Heart left ventricle (tissue), 16 donors: ENCODE data around the gene SYTL4. TPM values are rescaled to one million over a fixed set of nuclear protein-coding genes. Genes with fewer than 3 reads are reported as not detected.

Source experiments
- ATAC-seq, 4 donors: fragments of 200-7000 bp; cut with Tn5 transposase; one replicate each; pipeline ENCODE4 v1.9.1; 2020 to 2022; ENCODE audit warnings: moderate library complexity in 4 of 4, mild to moderate bottlenecking in 3 of 4, moderate number of reproducible peaks in 1 of 4
- DNase-seq, 5 donors: peaks; one replicate each; pipeline ENCODE4 v3.0.0-alpha.2; 2020
- H3K27ac ChIP-seq, 12 donors: fragments of 200-600 bp; sonication (generic) in 4 of 12; one replicate each; pipeline versions ENCODE4 v1.5.0 to v1.8.0; 2016 to 2022; ENCODE audit warnings: mild to moderate bottlenecking in 2 of 12
- H3K27me3 ChIP-seq, 9 donors: fragments of 200-600 bp; sonication (generic) in 2 of 9; one replicate each; pipeline versions ENCODE4 v1.5.1 to v1.8.0; 2016 to 2022; ENCODE audit warnings: mild to moderate bottlenecking in 3 of 9
- H3K36me3 ChIP-seq, 9 donors: fragments of 200-600 bp; sonication (generic) in 2 of 9; one replicate each; pipeline versions ENCODE4 v1.5.0 to v1.8.0; 2018 to 2022; ENCODE audit warnings: mild to moderate bottlenecking in 2 of 9
- H3K4me1 ChIP-seq, 12 donors: fragments of 200-600 bp; sonication (generic) in 4 of 12; one replicate each; pipeline versions ENCODE4 v1.5.0 to v1.8.0; 2016 to 2022; ENCODE audit warnings: mild to moderate bottlenecking in 3 of 12
- H3K4me3 ChIP-seq, 12 donors: fragments of 200-600 bp; sonication (generic) in 4 of 12; one replicate each; pipeline versions ENCODE4 v1.5.0 to v1.8.0; 2017 to 2022; ENCODE audit warnings: mild to moderate bottlenecking in 9 of 12, moderate library complexity in 4 of 12
- H3K9me3 ChIP-seq, 12 donors: fragments of 200-600 bp; sonication (generic) in 4 of 12; one replicate each; pipeline versions ENCODE4 v1.5.0 to v1.8.0; 2016 to 2022; ENCODE audit warnings: mild to moderate bottlenecking in 1 of 12
- POLR2A ChIP-seq, 2 donors: fragments of 450-650 bp; IDR thresholded peaks; one replicate each; pipeline ENCODE4 v1.6.1; 2017; ENCODE audit warnings: antibody characterized with exemption in 2 of 2, mild to moderate bottlenecking in 2 of 2, moderate library complexity in 2 of 2
- WGBS, 4 donors: extraction: QIAGEN DNeasy Blood & Tissue Kit in 2 of 4; methylation state at CpG; one replicate each; pipeline versions ENCODE4 v1.1.5 to v1.1.7; 2013 to 2018; 5-methylcytosine and 5-hydroxymethylcytosine counted together
- intact Hi-C, 10 donors: fragments of 100-400 bp; cut with DNase I; formaldehyde crosslinking; loops; one replicate each; pipeline versions ENCODE4 v1.11.1 to v1.14.2; 2022
- polyA plus RNA-seq, 2 donors: library from polyadenylated mRNA; stranded (reverse); fragments of 200-250 nt; gene quantifications; one replicate each; pipeline ENCODE4 v1.2.3, GENCODE V29; 2013
- total RNA-seq, 9 donors: library from RNA; depleted of rRNA in 2 of 9; stranded (reverse); fragments of >200 nt in 2 of 9; fragmentation: NEBNext Ultra II Directional in 3 of 9; extraction: Animal tissue kit (Norgen Biotek cat#: 25700) in 3 of 9; gene quantifications; one replicate each; pipeline versions ENCODE4 v1.1.0 to v1.2.4, GENCODE V29; 2016 to 2023
- TF ChIP-seq, protein P1 (sequence below), 12 donors: fragments of 200-600 bp; sonication (generic) in 4 of 12; IDR thresholded peaks; one replicate each; pipeline versions ENCODE4 v1.5.0 to v1.8.0; 2018 to 2022; ENCODE audit warnings: antibody characterized with exemption in 12 of 12, mild to moderate bottlenecking in 5 of 12
- donor health status: ischemic (EF 13 %, LVEDD 7.1; RV severe dilation, severe dysfunction).
- donor health status: healthy with polysubstance abuse.
- donor health status: DM: no; HTN: yes; CAD: no.
- donor health status: DM: no; HTN: no; CAD: no.
- donor health status: ischemic (EF 25% LVEDD 6.9; RV normal size, moderate dysfunction).
- donor health status: ischemic (EF 25% LVEDD 5.7; RV mildly dilated, moderate dysfunction).
- donor health status: healthy.
- donor health status: DM: yes; HTN: yes; CAD: no.
- donor health status: ischemic (EF 35%, LVEDD 5.7; RV mildly dilated, moderate dysfunction).
- donor health status: nonischemic (EF 11% LVEDD 7.7; RV severe dilation, severe dysfunction).
- donor health status: DM: yes; HTN: yes; CAD: no.
- donor health status: PGD.
- donor health status: ischemic (EF 29% LVEDD 5.4; RV normal size, mild dysfunction).
- donor health status: nonischemic (EF 23%, LVEDD 6.1; RV moderate dilation, normal function).

SYTL4 gene
- total and polyA plus RNA-seq, 11 donors, result 1.2 to 5.4 (median 2.0) TPM

DNA sequence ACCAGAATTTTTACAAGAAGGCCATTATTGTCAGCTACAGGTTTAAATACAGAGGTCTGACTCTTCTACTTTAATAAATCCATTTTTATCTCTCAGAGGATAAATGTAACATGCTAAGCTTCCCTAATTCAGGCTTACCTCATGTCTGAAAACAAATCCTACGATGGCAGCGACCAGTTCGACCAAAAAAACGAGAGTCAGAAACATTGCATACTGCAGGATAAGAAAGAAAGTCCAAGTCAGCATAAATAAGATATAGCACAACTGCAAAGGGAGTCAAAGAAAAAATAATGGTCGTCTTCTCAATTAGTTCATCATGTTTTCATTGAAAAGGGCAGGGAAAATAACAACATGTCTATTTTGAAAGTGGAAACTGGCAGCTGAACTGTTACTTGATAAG lies 96.9 kb downstream of the SYTL4 start:
- 59 to 80% (median 72%) methylated on average over 5 of the region's 5 CpGs for WGBS, 4 donors
- Histone ChIP-seq H3K4me1 (peaks cover 0 to 4% (median 0%) of the 10 kb centered on the region in 12 donors), H3K27ac (no peak overlapping the region), H3K9me3 (no peaks in the 10 kb centered on the region), H3K4me3 (no peak overlapping the region), H3K27me3 (peaks cover 0 to 40% (median 0%) of the 10 kb centered on the region in 9 donors), H3K36me3 (peaks cover 0 to 36% (median 0%) of the 10 kb centered on the region in 9 donors)
- intact Hi-C loops, result loop anchor here in 3 of 10 donors (5.0 to 10.0 kb wide), 2 partner anchors 120 to 188 kb away; no protein-coding TSS in a partner anchor
- TF ChIP-seq POLR2A (IDR thresholded peaks at IDR 0.05), result no peak
- TF ChIP-seq, protein P1, sequence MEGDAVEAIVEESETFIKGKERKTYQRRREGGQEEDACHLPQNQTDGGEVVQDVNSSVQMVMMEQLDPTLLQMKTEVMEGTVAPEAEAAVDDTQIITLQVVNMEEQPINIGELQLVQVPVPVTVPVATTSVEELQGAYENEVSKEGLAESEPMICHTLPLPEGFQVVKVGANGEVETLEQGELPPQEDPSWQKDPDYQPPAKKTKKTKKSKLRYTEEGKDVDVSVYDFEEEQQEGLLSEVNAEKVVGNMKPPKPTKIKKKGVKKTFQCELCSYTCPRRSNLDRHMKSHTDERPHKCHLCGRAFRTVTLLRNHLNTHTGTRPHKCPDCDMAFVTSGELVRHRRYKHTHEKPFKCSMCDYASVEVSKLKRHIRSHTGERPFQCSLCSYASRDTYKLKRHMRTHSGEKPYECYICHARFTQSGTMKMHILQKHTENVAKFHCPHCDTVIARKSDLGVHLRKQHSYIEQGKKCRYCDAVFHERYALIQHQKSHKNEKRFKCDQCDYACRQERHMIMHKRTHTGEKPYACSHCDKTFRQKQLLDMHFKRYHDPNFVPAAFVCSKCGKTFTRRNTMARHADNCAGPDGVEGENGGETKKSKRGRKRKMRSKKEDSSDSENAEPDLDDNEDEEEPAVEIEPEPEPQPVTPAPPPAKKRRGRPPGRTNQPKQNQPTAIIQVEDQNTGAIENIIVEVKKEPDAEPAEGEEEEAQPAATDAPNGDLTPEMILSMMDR (IDR thresholded peaks at IDR 0.05), result no peak
- DNase-seq, result no peak
- ATAC-seq, result no peak

DNA sequence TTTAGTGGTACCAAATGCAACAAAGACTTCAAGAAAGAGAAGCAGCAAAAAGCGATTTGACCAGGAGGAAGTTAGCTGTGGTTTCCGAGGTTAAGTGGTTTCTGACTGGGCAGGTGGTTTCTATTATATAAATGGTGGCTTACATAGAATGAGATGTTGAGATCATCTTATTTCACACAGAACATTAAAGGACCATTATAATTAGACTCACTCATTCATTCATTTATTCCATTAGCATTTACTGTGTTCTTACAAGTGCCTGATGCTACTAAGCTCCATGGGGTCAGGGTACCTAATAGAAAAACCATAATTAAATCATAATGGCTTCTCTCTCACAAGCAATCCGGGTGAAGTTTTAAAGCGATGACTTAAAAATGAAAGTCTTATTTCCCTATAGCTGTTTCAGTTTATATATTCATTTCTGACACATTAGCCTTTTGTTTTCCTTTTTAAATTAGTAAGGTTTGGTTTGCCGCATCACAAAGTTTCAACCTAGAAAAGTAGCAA lies 105.9 kb downstream of the SYTL4 start:
- no peak for DNase-seq
- Histone ChIP-seq H3K4me1 (no peaks in the 10 kb centered on the region), H3K4me3 (no peak overlapping the region), H3K27ac (no peak overlapping the region), H3K9me3 (no peaks in the 10 kb centered on the region), H3K27me3 (peaks cover 0 to 37% (median 0%) of the 10 kb centered on the region in 9 donors), H3K36me3 (peaks cover 0 to 21% (median 0%) of the 10 kb centered on the region in 9 donors)
- TF ChIP-seq POLR2A (IDR thresholded peaks at IDR 0.05), result no peak
- TF ChIP-seq, protein P1 (IDR thresholded peaks at IDR 0.05), result no peak
- intact Hi-C loops, result no loop called here
- 80 to 90% (median 84%) methylated on average over 5 of the region's 5 CpGs for WGBS, 4 donors
- no peak for ATAC-seq

Other genes starting within 250 kb of the SYTL4 start
- 1 to 10 TPM in 2 of 9 donors, under 1 TPM in 2, not detected in 5; 0.35 to 1.5 (median 0.89) TPM for gene TNMD, start 147.2 kb downstream of the SYTL4 start, total RNA-seq
- gene TNMD, start 147.2 kb downstream of the SYTL4 start, polyA plus RNA-seq, result under 1 TPM; 0.08 to 0.15 TPM
- gene TSPAN6, start 95.3 kb downstream of the SYTL4 start, total RNA-seq, result 1 to 10 TPM; 3.2 to 9.0 (median 6.0) TPM
- 1 to 10 TPM; 5.1 to 5.3 TPM for gene TSPAN6, start 95.3 kb downstream of the SYTL4 start, polyA plus RNA-seq
- 10 to 100 TPM in 5 of 9 donors, 1 to 10 TPM in 4; 5.9 to 39.1 (median 16.4) TPM for gene SRPX2, start 87.9 kb downstream of the SYTL4 start, total RNA-seq
- 10 to 100 TPM in 1 of 2 donors, 1 to 10 TPM in 1; 3.4 to 10.5 TPM for gene SRPX2, start 87.9 kb downstream of the SYTL4 start, polyA plus RNA-seq
- gene CSTF2, start 88.3 kb upstream of the SYTL4 start, total RNA-seq, result 10 to 100 TPM in 1 of 9 donors, 1 to 10 TPM in 8; 5.6 to 11.6 (median 8.6) TPM
- 10 to 100 TPM in 1 of 2 donors, 1 to 10 TPM in 1; 2.6 to 13.1 TPM for gene CSTF2, start 88.3 kb upstream of the SYTL4 start, polyA plus RNA-seq
- gene NOX1, start 142.2 kb upstream of the SYTL4 start, total RNA-seq, result under 1 TPM in 1 of 9 donors, not detected in 8; 0.57 TPM
- not detected for gene NOX1, start 142.2 kb upstream of the SYTL4 start, polyA plus RNA-seq
- gene XKRX, start 196.8 kb upstream of the SYTL4 start, total RNA-seq, result under 1 TPM in 1 of 9 donors, not detected in 8; 0.19 TPM
- under 1 TPM in 1 of 2 donors, not detected in 1; 0.10 TPM for gene XKRX, start 196.8 kb upstream of the SYTL4 start, polyA plus RNA-seq
- gene ARL13A, start 237.6 kb upstream of the SYTL4 start, total RNA-seq, result not detected
- gene ARL13A, start 237.6 kb upstream of the SYTL4 start, polyA plus RNA-seq, result not detected